Measurements from ENCODE around the gene PRSS53. TPM values are rescaled to one million over a fixed set of nuclear protein-coding genes. Genes with fewer than 3 reads are reported as not detected.
A peak's percentile ranks its signal among the peaks of the same experiment; 100 is the strongest.

The PRSS53 gene
- total RNA-seq, 1 donor: 1.6 TPM

- DNase-seq (ENCODE audit: low read depth in 2 of 3, low spot score in 2 of 3): no peak
Observed at GRCh38 chr16:31080035-31080629, 8.6 kb downstream of the PRSS53 start.

- DNase-seq (ENCODE audit: low read depth in 2 of 3, low spot score in 2 of 3): no peak
Observed at GRCh38 chr16:31079342-31079944, 9.3 kb downstream of the PRSS53 start.

GRCh38 chr16:31078597-31079341, 10.0 kb downstream of the PRSS53 start:
- no peak for DNase-seq (ENCODE audit: low read depth in 2 of 3, low spot score in 2 of 3)

- DNase-seq (ENCODE audit: low read depth in 2 of 3, low spot score in 2 of 3): no peak
Observed at GRCh38 chr16:31077592-31078396, 10.9 kb downstream of the PRSS53 start.

- no peak for DNase-seq (ENCODE audit: low read depth in 2 of 3, low spot score in 2 of 3)
Observed at GRCh38 chr16:31077024-31077423, 11.7 kb downstream of the PRSS53 start.

GRCh38 chr16:31076319-31076718, 12.4 kb downstream of the PRSS53 start:
- no peak for DNase-seq (ENCODE audit: low read depth in 2 of 3, low spot score in 2 of 3)

- no peak for DNase-seq (ENCODE audit: low read depth in 2 of 3, low spot score in 2 of 3)
Observed at GRCh38 chr16:31074814-31075183, 13.9 kb downstream of the PRSS53 start.

- peak; percentile 88 to 100 (median 99) for DNase-seq (ENCODE audit: low read depth in 2 of 3, low spot score in 2 of 3)
Observed at GRCh38 chr16:31073970-31074813, 14.6 kb downstream of the PRSS53 start, which contains the start of the genes ZNF646 and ZNF668. Gene ZNF646, plus strand, starts transcription at chr16:31074422. Its CDS starts 1,903 bp downstream, at chr16:31076325. Gene ZNF668, minus strand, starts transcription at chr16:31074240. Its CDS starts 9,781 bp downstream, at chr16:31064459.

GRCh38 chr16:31073142-31073969, 15.4 kb downstream of the PRSS53 start:
- peak; percentile 71 to 86 (median 84) for DNase-seq (ENCODE audit: low read depth in 2 of 3, low spot score in 2 of 3)

GRCh38 chr16:31072540-31073141, 16.1 kb downstream of the PRSS53 start:
- no peak for DNase-seq (ENCODE audit: low read depth in 2 of 3, low spot score in 2 of 3)

- no peak for DNase-seq (ENCODE audit: low read depth in 2 of 3, low spot score in 2 of 3)
Observed at GRCh38 chr16:31071861-31072260, 16.9 kb downstream of the PRSS53 start.

GRCh38 chr16:31067342-31067741, 21.4 kb downstream of the PRSS53 start:
- no peak for DNase-seq (ENCODE audit: low read depth in 2 of 3, low spot score in 2 of 3)

GRCh38 chr16:31064882-31065461, 23.8 kb downstream of the PRSS53 start:
- peak in 1 of 3 donors; percentile 13 for DNase-seq (ENCODE audit: low read depth in 2 of 3, low spot score in 2 of 3)

GRCh38 chr16:31063843-31064611, 24.7 kb downstream of the PRSS53 start:
- DNase-seq (ENCODE audit: low read depth in 2 of 3, low spot score in 2 of 3): peak in 1 of 3 donors; percentile 9

GRCh38 chr16:31063495-31063842, 25.3 kb downstream of the PRSS53 start:
- no peak for DNase-seq (ENCODE audit: low read depth in 2 of 3, low spot score in 2 of 3)

- no peak for DNase-seq (ENCODE audit: low read depth in 2 of 3, low spot score in 2 of 3)
Observed at GRCh38 chr16:31061813-31062440, 26.8 kb downstream of the PRSS53 start.

GRCh38 chr16:31061126-31061812, 27.5 kb downstream of the PRSS53 start:
- no peak for DNase-seq (ENCODE audit: low read depth in 2 of 3, low spot score in 2 of 3)
